ENCODE results near the gene HOXD13. TPM values are rescaled to one million over a fixed set of nuclear protein-coding genes. Genes with fewer than 3 reads are reported as not detected.
A peak's percentile ranks its signal among the peaks of the same experiment; 100 is the strongest.

The HOXD13 gene
- polyA plus RNA-seq (2011; rRNA removed): 0.25 and 0.35 TPM in 2 replicates
- 0.10 and 0.17 TPM in 2 replicates for polyA plus RNA-seq (2012; cell fraction: cytosol; rRNA removed)
- 0.10 and 0.12 TPM in 2 replicates for polyA plus RNA-seq (2012; cell fraction: nucleus; rRNA removed)
- polyA plus RNA-seq (2017; fragmentation: RNase III; extraction: RNeasy Plus Mini Kit Qiagen cat#74134 plus additional on column Dnase treatment): 0.12 to 0.17 TPM (median 0.13 TPM) in 3 replicates
- polyA minus RNA-seq (2011; rRNA and poly(A)+ RNA removed): not detected in 2 replicates

DNA sequence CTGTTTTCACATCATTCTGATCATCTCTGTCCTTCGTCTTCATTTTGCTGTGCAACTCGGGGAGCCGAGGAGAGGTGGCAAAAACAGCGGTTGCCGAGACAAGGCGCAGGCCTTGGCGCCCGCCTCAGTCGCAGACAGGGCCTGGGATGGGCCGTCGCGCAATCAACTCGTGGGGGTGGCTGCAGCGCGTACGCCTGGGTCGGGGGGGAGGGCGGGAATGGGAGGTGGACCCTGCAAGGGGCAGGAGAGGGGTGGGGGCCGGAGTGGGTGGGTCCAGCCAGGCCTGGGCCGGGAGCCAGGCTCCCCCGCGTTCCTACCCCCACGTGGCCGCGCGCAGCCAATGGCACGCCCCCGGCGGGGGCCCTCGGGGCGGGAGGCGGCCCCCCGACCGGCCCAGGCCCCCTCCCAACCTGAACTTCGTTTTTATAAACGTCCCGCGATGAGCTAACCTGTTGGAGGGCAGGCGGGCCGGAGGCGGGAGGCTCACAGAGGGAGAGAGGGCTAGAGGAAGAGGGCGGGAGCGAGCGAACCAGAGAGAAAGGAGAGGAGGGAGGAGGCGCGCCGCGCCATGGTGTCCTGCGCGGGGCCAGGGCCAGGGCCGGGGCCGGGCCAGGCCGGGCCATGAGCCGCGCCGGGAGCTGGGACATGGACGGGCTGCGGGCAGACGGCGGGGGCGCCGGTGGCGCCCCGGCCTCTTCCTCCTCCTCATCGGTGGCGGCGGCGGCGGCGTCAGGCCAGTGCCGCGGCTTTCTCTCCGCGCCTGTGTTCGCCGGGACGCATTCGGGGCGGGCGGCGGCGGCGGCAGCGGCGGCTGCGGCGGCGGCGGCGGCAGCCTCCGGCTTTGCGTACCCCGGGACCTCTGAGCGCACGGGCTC lies at the start of gene HOXD13:
Gene HOXD13, plus strand, starts transcription at position 452 of the 875 bp plus-strand sequence. Its CDS starts 170 bp downstream, at position 622.
- DNase-seq (ENCODE audit: low read depth in 1 of 2, low spot score in 1 of 2): no peak
- ChIA-PET POLR2A (no interaction called here), CTCF (interaction anchor here (1.4 to 2.2 kb wide), 4 partner anchors 11 to 402 kb away, joined by 3 to 8 read pairs (median 5); no protein-coding TSS in a partner anchor)
- peak within 1 kb of the TSS; percentile 67 for H3K4me2 ChIP-seq
- peak within 1 kb of the TSS; percentile 50 to 79; a peak in 4 of 6 replicates for H3K27ac ChIP-seq
- TF ChIP-seq HOXA7 (CRISPR knock-in tag; IDR thresholded peaks at IDR 0.05): no peak
- TF ChIP-seq EP300 (IDR thresholded peaks at IDR 0.05): no peak
- TF ChIP-seq FOSL2 (IDR thresholded peaks at IDR 0.05): no peak
- no peak for TF ChIP-seq FOSL2 (CRISPR knock-in tag; IDR thresholded peaks at IDR 0.05)
- TF ChIP-seq, protein P1, sequence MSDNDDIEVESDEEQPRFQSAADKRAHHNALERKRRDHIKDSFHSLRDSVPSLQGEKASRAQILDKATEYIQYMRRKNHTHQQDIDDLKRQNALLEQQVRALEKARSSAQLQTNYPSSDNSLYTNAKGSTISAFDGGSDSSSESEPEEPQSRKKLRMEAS (IDR thresholded peaks at IDR 0.05): no peak
- no peak for TF ChIP-seq JUNB (IDR thresholded peaks at IDR 0.05)
- TF ChIP-seq RARB (CRISPR knock-in tag; IDR thresholded peaks at IDR 0.05): no peak
- TF ChIP-seq MAZ (IDR thresholded peaks at IDR 0.05; ENCODE audit: borderline replicate concordance, low read depth, low read length): no peak
- TF ChIP-seq CEBPB (IDR thresholded peaks at IDR 0.05): no peak
- no peak for TF ChIP-seq KDM5A (IDR thresholded peaks at IDR 0.05)
- TF ChIP-seq MAFK (IDR thresholded peaks at IDR 0.05; ENCODE audit: partially characterized antibody): no peak
- TF ChIP-seq EHF (CRISPR knock-in tag; IDR thresholded peaks at IDR 0.05): no peak
- TF ChIP-seq HDAC2 (IDR thresholded peaks at IDR 0.05): no peak
- TF ChIP-seq JUN (IDR thresholded peaks at IDR 0.05): no peak
- TF ChIP-seq CBX8 (IDR thresholded peaks at IDR 0.05): no peak
- 65% methylated on average over 55 of the region's 95 CpGs for WGBS (ENCODE audit: missing lambda C conversion rate)
- peak; percentile 16 to 28; a peak in 2 of 6 replicates for ATAC-seq
- H3K4me1 ChIP-seq: peaks cover 7% of the 10 kb centered on the region; the same call in 2 of the 3 replicates
- H3K9me3 ChIP-seq: no peaks in the 10 kb centered on the region
- H3K4me3 ChIP-seq: peak within 1 kb of the TSS; percentile 46
- FAIRE-seq: no peak

DNA sequence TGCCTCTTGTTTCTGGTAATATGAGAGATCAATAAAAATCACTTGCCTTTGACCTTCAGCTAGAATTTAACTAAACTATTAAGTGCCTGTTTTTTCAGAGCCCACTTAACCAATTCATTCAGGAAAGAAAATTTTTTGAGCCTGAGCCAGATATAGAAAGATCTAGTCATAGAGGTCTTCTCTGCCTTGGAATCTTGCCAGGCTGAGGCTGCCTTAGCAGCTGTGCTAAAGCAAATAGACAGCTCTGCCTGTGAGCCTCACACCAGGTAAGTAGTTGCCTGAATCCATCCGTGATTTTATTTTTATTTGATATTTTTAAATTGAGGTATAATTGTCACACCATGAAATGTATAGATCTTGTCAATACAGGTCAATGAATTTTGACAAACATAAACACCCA lies 36.1 kb upstream of the HOXD13 start:
- FAIRE-seq (no peak), ATAC-seq (no peak), DNase-seq (ENCODE audit: low read depth in 1 of 2, low spot score in 1 of 2) (no peak)
- Histone ChIP-seq H3K9me3 (no peaks in the 10 kb centered on the region), H3K4me3 (no peak overlapping the region), H3K27ac (no peak overlapping the region), H3K4me1 (no peaks in the 10 kb centered on the region), H3K4me2 (no peak overlapping the region)
- 0% methylated on average over 1 of the region's 1 CpG for WGBS (ENCODE audit: missing lambda C conversion rate)
- ChIA-PET POLR2A (no interaction called here), CTCF (interaction anchor here (1.8 kb wide), 1 partner anchor 23 kb away, joined by 5 read pairs; no protein-coding TSS in a partner anchor)
- TF ChIP-seq CEBPB (IDR thresholded peaks at IDR 0.05) (no peak), MYC (IDR thresholded peaks at IDR 0.05; ENCODE audit: borderline replicate concordance, low read length) (no peak), NR3C1 (IDR thresholded peaks at IDR 0.05) (no peak)
- TF ChIP-seq, protein P2, sequence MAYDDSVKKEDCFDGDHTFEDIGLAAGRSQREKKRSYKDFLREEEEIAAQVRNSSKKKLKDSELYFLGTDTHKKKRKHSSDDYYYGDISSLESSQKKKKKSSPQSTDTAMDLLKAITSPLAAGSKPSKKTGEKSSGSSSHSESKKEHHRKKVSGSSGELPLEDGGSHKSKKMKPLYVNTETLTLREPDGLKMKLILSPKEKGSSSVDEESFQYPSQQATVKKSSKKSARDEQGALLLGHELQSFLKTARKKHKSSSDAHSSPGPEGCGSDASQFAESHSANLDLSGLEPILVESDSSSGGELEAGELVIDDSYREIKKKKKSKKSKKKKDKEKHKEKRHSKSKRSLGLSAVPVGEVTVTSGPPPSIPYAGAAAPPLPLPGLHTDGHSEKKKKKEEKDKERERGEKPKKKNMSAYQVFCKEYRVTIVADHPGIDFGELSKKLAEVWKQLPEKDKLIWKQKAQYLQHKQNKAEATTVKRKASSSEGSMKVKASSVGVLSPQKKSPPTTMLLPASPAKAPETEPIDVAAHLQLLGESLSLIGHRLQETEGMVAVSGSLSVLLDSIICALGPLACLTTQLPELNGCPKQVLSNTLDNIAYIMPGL (CRISPR knock-in tag; IDR thresholded peaks at IDR 0.05; ENCODE audit: borderline replicate concordance): no peak
- TF ChIP-seq, protein P3, sequence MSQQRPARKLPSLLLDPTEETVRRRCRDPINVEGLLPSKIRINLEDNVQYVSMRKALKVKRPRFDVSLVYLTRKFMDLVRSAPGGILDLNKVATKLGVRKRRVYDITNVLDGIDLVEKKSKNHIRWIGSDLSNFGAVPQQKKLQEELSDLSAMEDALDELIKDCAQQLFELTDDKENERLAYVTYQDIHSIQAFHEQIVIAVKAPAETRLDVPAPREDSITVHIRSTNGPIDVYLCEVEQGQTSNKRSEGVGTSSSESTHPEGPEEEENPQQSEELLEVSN (IDR thresholded peaks at IDR 0.05; ENCODE audit: borderline replicate concordance, low read depth): no peak
- TF ChIP-seq, protein P4, sequence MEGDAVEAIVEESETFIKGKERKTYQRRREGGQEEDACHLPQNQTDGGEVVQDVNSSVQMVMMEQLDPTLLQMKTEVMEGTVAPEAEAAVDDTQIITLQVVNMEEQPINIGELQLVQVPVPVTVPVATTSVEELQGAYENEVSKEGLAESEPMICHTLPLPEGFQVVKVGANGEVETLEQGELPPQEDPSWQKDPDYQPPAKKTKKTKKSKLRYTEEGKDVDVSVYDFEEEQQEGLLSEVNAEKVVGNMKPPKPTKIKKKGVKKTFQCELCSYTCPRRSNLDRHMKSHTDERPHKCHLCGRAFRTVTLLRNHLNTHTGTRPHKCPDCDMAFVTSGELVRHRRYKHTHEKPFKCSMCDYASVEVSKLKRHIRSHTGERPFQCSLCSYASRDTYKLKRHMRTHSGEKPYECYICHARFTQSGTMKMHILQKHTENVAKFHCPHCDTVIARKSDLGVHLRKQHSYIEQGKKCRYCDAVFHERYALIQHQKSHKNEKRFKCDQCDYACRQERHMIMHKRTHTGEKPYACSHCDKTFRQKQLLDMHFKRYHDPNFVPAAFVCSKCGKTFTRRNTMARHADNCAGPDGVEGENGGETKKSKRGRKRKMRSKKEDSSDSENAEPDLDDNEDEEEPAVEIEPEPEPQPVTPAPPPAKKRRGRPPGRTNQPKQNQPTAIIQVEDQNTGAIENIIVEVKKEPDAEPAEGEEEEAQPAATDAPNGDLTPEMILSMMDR (IDR thresholded peaks at IDR 0.05): no peak

Data from A549 (cell line).